ENCODE data around the gene SH3BGR.
"Not testable (repeated sequence)": the region's sequence is repeated elsewhere in the genome, so short reads cannot be mapped to it uniquely, and the experiment has no call there.

Gene SH3BGR

DNA sequence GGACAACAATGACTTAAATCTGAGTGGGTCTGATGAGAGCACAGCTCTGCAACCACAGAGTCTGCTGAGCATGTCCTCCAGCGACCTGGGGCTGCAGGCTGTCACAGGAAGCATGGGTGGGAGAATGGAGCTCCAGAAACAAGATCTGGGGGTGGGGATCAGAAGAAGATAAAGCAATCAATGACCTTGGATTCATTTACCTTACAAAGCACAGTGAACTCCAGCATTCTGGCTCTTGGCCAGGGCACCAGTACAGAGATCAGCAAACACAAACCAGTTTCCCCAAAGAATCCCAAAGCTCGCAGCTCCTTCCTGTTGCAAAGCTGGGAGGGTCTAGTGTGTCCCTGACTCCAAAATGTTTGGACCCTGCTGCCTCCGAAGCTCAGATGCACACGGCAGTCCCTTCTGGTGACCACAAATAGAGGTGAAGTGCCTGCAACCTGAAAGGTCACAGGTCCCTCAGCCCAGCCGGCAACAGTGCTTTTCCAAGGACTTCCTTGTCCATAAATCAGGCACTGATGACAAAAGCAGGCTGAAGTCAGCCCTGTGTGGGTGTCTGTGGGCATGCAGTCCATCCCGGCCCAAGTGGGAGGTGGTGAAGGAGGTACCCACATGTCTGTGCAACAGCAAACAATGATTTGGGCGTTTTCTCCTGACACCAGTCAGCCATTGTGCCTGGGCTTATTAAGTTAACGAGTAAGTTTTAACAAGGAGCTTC lies 76.1 kb downstream of the SH3BGR start:
- Mint-ChIP-seq H3K27me3 (peaks cover 62% of the 10 kb centered on the region), H3K9me3 (no peaks in the 10 kb centered on the region), H3K27ac (ENCODE audit: low read depth) (no peak overlapping the region), H3K4me3 (no peak overlapping the region), H3K36me3 (ENCODE audit: insufficient read depth) (peaks cover 4% of the 10 kb centered on the region), H3K4me1 (no peaks in the 10 kb centered on the region)
- no peak for ATAC-seq (replicated peaks; ENCODE audit: extremely low read depth, poor library complexity, severe bottlenecking)
- DNase-seq (ENCODE audit: low spot score in 2 of 2) = no peak

DNA sequence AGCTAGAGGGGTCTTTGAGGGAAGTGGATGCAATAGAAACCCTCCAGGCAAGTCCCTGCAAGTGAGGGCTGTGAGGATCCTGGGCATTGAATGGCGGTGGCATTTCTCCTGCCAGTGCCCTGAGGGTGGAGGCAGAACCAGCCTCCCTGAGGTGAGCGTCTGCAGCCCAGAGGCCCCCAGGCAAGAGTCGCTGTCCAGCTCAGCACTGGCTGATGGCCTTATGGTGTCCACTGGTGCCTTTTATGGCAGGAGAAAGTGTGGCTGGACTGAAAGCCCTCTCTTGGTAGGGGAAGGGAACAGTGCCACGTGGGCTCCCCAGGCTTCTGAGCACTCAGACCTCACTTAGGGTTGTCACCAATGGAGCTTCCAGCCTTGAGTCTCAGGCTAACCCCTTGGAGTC lies 77.3 kb downstream of the SH3BGR start:
- Mint-ChIP-seq H3K4me3 (no peak overlapping the region), H3K4me1 (no peaks in the 10 kb centered on the region), H3K9me3 (no peaks in the 10 kb centered on the region), H3K36me3 (ENCODE audit: insufficient read depth) (peaks cover 3% of the 10 kb centered on the region), H3K27ac (ENCODE audit: low read depth) (no peak overlapping the region), H3K27me3 (peaks cover 54% of the 10 kb centered on the region)
- DNase-seq (ENCODE audit: low spot score in 2 of 2) (no peak), ATAC-seq (replicated peaks; ENCODE audit: extremely low read depth, poor library complexity, severe bottlenecking) (no peak)

DNA sequence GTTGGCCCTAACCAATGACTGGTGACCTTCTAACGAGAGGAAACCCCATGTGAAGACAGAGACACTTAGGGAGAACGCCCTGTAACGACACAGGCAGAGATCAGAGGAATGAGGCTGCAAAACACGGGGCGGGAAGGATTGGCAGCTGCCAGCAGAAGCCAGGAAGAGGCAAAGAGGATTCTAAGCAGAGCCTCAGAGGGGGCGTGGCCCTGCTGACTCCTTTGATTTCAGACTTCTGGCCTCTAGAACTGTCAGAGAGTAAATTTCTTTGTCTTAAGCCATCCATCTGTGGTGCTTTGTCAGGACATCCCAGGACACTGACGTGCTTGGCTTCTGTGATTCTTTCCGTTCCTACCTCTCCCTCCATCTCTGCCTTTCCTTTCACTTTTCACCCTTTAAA lies 79.3 kb downstream of the SH3BGR start:
- H3K4me1 Mint-ChIP-seq = no peaks in the 10 kb centered on the region

DNA sequence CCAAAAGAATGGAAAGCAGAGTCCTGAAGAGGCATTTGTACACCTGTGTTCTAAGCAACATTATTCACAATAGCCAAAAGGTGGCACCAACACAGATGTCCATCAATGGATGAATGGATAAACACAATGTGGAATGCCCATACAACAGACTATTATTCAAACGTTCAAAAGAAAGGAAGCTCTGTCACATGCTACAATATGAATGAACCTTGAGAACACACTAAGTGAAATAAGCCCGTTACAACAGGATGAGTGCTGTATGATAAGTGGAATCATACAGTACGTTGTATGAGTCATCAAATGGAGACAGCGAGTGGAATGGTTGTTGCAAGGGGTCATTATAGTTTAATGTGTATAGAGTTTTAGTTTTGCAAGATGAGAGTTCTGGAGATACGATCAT lies 80.1 kb downstream of the SH3BGR start:
- H3K36me3 Mint-ChIP-seq (ENCODE audit: insufficient read depth) = peaks cover 4% of the 10 kb centered on the region
- no peak overlapping the region for H3K27ac Mint-ChIP-seq (ENCODE audit: low read depth)
- no peak overlapping the region for H3K4me3 Mint-ChIP-seq
- no peak for DNase-seq (ENCODE audit: low spot score in 2 of 2)
- no peaks in the 10 kb centered on the region for H3K9me3 Mint-ChIP-seq
- H3K4me1 Mint-ChIP-seq = no peaks in the 10 kb centered on the region
- no peak for ATAC-seq (replicated peaks; ENCODE audit: extremely low read depth, poor library complexity, severe bottlenecking)
- H3K27me3 Mint-ChIP-seq = peaks cover 29% of the 10 kb centered on the region

More for the DNA sequence above, 79.3 kb downstream of the SH3BGR start:
- no peak for ATAC-seq (replicated peaks; ENCODE audit: extremely low read depth, poor library complexity, severe bottlenecking)
- no peak overlapping the region for H3K27ac Mint-ChIP-seq (ENCODE audit: low read depth)
- no peak for DNase-seq (ENCODE audit: low spot score in 2 of 2)
- peaks cover 4% of the 10 kb centered on the region for H3K36me3 Mint-ChIP-seq (ENCODE audit: insufficient read depth)
- peaks cover 37% of the 10 kb centered on the region for H3K27me3 Mint-ChIP-seq
- no peak overlapping the region for H3K4me3 Mint-ChIP-seq
- H3K9me3 Mint-ChIP-seq = no peaks in the 10 kb centered on the region

DNA sequence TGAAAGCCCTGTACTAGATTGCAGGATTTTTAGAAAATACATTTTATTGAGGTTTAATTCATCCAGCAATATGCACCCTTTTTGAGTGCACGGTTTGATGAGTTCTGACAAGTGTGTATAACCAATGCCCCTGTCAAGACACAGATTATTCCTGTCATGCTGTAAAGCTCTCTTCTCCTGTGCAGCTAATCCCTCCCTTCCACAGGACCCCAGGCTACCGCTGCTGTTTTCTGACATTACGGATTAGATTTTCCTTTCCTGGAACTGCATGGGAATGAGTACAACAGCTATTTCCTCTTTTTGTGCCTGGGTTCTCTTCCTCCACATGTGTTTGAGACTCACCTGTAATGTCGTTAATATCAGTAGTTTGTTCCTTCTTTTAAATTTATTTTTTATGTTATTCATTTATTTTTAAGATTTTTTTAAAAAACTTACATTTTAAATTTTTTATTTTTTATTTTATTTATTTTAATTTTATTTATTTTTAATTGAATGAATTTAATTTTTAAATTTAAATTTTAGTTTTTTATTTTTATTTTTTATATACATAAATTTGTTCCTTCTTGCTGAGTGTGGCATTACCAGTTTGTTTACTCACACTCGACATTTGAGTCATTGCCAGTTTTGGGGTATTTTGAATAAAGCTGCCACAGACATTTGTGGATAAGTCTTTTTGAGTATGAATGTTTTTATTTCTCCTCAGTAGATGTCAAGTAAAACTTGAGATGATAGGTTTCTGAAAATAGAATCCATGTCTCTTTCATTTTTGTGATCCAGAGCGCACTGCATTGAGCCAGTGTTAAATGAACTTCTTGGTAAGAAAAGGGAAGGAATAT lies 82.0 kb downstream of the SH3BGR start:
- Mint-ChIP-seq H3K4me3 (no peak overlapping the region), H3K27ac (ENCODE audit: low read depth) (no peak overlapping the region), H3K4me1 (no peaks in the 10 kb centered on the region), H3K36me3 (ENCODE audit: insufficient read depth) (peaks cover 2% of the 10 kb centered on the region), H3K27me3 (peaks cover 16% of the 10 kb centered on the region), H3K9me3 (no peaks in the 10 kb centered on the region)
- ATAC-seq (replicated peaks; ENCODE audit: extremely low read depth, poor library complexity, severe bottlenecking) = no peak
- DNase-seq (ENCODE audit: low spot score in 2 of 2) = no peak

DNA sequence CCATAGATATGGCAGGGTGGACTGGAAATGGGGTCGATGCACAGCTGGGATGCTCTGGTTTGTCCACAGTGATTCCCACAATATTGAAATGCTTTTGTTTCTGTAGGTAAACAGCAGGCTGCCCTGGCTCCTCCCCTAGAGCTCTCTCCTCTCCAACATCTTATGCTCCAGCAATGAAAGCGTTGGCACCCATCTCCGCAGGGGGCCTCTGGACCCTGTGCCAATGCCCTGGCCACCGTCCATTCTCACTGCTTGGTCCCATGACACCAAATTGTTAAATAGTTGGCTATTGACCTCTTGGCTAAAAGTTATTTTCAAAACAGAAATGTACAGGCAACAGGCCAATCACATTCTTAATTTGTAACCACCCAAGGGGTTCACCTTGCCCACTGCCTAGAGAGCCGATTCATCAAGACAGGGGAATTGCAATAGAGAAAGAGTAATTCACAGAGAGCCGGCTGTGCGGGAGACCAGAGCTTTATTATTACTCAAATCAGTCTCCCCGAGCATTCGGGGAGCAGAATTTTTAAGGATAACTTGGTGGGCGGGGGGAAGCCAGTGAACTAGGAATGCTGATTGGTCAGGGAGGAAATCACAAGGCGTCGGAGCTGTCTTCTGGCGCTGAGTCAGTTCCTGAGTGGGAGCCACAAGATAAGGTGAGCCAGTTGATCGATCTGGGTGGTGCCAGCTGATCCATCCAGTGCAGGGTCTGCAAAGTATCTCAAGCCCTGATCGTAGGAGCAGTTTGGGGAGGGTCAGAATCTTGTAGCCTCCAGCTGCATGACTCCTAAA lies 84.1 kb downstream of the SH3BGR start:
- DNase-seq (ENCODE audit: low spot score in 2 of 2) (no peak), ATAC-seq (replicated peaks; ENCODE audit: extremely low read depth, poor library complexity, severe bottlenecking) (no peak)
- no peak overlapping the region for H3K4me3 Mint-ChIP-seq
- no peaks in the 10 kb centered on the region for H3K4me1 Mint-ChIP-seq
- peaks cover under 1% of the 10 kb centered on the region for H3K9me3 Mint-ChIP-seq
- H3K27ac Mint-ChIP-seq (ENCODE audit: low read depth) = no peak overlapping the region
- peaks cover 2% of the 10 kb centered on the region for H3K36me3 Mint-ChIP-seq (ENCODE audit: insufficient read depth)
- peaks cover 16% of the 10 kb centered on the region for H3K27me3 Mint-ChIP-seq

DNA sequence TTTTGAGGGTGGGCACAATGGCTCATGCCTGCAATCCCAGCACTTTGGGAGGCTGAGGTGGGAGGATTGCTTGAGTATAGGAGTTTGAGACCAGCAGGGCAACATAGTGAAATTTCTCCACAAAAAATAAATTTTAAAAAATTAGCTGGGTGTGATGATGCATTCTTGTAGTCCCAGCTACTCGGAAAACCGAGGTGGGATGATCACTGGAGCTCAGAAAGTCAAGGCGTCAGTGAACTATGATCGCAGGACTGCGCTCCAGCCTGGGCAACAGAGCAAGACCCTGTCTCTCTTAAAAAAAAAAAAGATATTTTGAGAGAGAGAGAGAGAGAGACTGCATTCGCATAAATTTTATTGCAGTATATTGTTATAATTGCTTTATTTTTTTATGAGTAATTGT lies 85.1 kb downstream of the SH3BGR start:
- no peak overlapping the region for H3K27ac Mint-ChIP-seq (ENCODE audit: low read depth)
- no peak overlapping the region for H3K4me3 Mint-ChIP-seq
- H3K4me1 Mint-ChIP-seq = no peaks in the 10 kb centered on the region
- peaks cover 2% of the 10 kb centered on the region for H3K36me3 Mint-ChIP-seq (ENCODE audit: insufficient read depth)
- DNase-seq (ENCODE audit: low spot score in 2 of 2) (no peak), ATAC-seq (replicated peaks; ENCODE audit: extremely low read depth, poor library complexity, severe bottlenecking) (no peak)
- peaks cover 23% of the 10 kb centered on the region for H3K27me3 Mint-ChIP-seq
- H3K9me3 Mint-ChIP-seq = peaks cover 5% of the 10 kb centered on the region

DNA sequence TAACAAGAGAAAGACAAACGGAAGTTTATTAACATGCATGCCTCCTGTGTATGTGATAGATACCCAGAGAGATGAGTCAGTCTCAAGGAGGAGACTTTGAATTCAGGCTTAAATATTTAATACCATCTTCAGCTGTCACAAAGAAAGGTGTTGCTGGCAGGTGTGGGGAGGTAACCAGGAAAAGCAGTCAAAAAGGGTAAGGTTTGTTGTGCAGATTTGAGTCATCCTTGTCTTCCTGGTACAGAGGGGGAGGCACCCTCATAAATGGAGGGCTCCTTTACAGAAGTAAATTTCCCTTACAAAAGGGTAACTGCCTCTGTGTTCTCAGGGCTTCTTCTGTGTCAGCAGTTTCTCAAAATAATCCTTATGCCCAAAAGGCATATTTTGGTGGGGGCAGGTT lies 85.8 kb downstream of the SH3BGR start:
- H3K4me3 Mint-ChIP-seq = no peak overlapping the region
- no peak for DNase-seq (ENCODE audit: low spot score in 2 of 2)
- peaks cover 2% of the 10 kb centered on the region for H3K36me3 Mint-ChIP-seq (ENCODE audit: insufficient read depth)
- H3K27ac Mint-ChIP-seq (ENCODE audit: low read depth) = no peak overlapping the region
- no peak for ATAC-seq (replicated peaks; ENCODE audit: extremely low read depth, poor library complexity, severe bottlenecking)
- H3K27me3 Mint-ChIP-seq = peaks cover 23% of the 10 kb centered on the region
- H3K9me3 Mint-ChIP-seq = peaks cover 5% of the 10 kb centered on the region
- H3K4me1 Mint-ChIP-seq = no peaks in the 10 kb centered on the region

DNA sequence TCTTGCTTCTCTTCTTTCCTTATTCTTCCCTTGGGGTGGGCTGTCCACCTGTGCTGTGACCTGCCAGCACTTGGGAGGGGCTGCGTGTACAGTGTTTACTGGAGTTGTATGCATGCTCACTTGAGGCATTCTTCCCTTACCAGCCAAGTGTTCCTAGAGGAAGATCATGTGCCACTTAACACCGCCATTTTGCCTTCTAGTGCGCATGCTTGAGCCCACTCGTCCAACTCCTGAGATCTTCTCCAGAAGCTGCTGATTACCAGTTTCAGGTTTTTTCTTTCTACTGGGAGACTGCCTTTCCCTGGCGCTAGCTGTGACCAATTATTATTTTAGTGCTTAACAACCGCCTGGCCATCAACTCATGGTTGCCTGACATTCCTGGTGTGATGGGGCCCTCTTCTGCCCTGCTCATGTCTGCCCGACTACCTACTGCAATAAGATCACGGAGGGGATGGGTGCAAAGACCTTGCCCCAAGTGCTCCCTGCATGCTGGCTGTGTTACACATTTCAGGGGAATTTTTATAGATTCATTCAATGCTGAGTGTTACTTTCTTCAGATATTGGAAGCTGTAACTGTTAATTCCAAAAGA lies 86.8 kb downstream of the SH3BGR start:
- Mint-ChIP-seq H3K27ac (ENCODE audit: low read depth) (no peak overlapping the region), H3K27me3 (peaks cover 23% of the 10 kb centered on the region), H3K36me3 (ENCODE audit: insufficient read depth) (peaks cover 2% of the 10 kb centered on the region), H3K9me3 (peaks cover 5% of the 10 kb centered on the region), H3K4me3 (no peak overlapping the region), H3K4me1 (no peaks in the 10 kb centered on the region)
- no peak for DNase-seq (ENCODE audit: low spot score in 2 of 2)
- no peak for ATAC-seq (replicated peaks; ENCODE audit: extremely low read depth, poor library complexity, severe bottlenecking)

DNA sequence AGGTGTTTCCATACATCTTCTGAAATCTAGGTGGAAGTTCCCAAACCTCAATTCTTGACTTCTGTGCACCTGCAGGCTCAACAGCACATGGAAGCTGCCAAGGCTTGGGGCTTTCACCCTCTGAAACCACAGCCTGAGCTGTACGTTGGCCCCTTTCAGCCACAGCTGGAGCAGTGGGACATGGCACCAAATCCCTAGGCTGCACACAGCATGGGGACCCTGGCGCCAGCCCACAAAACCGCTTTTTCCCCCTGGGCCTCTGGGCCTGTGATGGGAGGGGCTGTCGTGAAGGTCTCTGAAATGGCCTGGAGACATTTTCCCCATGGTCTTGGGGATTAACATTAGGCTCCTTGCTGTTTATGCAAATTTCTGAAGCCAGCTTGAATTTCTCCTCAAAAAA lies 88.6 kb downstream of the SH3BGR start:
- H3K27me3 Mint-ChIP-seq = peaks cover 23% of the 10 kb centered on the region
- not testable (repeated sequence) for H3K36me3 Mint-ChIP-seq (ENCODE audit: insufficient read depth); ATAC-seq (replicated peaks; ENCODE audit: extremely low read depth, poor library complexity, severe bottlenecking); H3K27ac Mint-ChIP-seq (ENCODE audit: low read depth); H3K9me3 Mint-ChIP-seq; DNase-seq (ENCODE audit: low spot score in 2 of 2); H3K4me3 Mint-ChIP-seq; H3K4me1 Mint-ChIP-seq

DNA sequence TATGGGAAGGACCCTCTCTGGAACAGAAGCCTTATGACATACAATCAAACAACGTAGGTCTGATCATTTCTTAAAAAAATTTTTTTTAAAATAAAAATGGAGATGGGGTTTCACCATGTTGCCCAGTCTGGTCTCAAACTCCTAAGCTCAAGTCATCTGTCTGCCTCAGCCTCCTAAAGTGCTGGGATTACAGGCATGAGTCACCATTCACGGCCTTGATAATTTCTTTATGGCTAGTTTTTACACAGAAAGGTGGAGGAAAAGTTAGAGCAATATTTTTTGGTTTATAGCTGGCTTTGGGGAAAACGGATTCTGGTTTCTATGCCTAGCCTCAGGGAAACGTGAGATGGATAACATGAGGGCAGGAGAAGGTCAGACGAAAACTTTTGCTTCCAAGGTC lies 91.0 kb downstream of the SH3BGR start:
- no peak overlapping the region for H3K27ac Mint-ChIP-seq (ENCODE audit: low read depth)
- H3K4me1 Mint-ChIP-seq = no peaks in the 10 kb centered on the region
- H3K4me3 Mint-ChIP-seq = no peak overlapping the region
- DNase-seq (ENCODE audit: low spot score in 2 of 2) (no peak), ATAC-seq (replicated peaks; ENCODE audit: extremely low read depth, poor library complexity, severe bottlenecking) (no peak)
- H3K36me3 Mint-ChIP-seq (ENCODE audit: insufficient read depth) = no peaks in the 10 kb centered on the region
- peaks cover 5% of the 10 kb centered on the region for H3K9me3 Mint-ChIP-seq
- peaks cover 26% of the 10 kb centered on the region for H3K27me3 Mint-ChIP-seq

DNA sequence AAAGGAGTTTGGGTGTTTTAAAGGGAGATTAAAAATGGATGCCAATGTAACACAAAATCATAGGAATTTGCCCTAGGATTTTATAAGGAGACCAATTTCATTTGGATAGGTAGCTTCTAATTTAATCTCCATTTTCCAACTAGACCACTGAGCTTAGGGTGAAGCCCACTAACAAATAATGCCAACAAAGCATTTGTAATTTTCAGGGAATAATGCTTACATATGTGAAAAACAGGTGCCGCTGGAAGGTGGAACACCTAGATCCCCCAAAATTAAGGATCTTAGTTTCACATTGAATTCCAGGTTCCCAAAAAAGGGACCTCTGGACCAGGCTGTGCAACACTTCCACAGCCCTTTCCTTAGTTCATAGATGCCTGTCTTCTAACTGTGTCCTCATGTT lies 94.8 kb downstream of the SH3BGR start:
- H3K4me3 Mint-ChIP-seq = no peak overlapping the region
- DNase-seq (ENCODE audit: low spot score in 2 of 2) = no peak
- no peaks in the 10 kb centered on the region for H3K9me3 Mint-ChIP-seq
- H3K36me3 Mint-ChIP-seq (ENCODE audit: insufficient read depth) = no peaks in the 10 kb centered on the region
- no peak for ATAC-seq (replicated peaks; ENCODE audit: extremely low read depth, poor library complexity, severe bottlenecking)
- H3K27me3 Mint-ChIP-seq = peaks cover 12% of the 10 kb centered on the region
- no peak overlapping the region for H3K27ac Mint-ChIP-seq (ENCODE audit: low read depth)
- no peaks in the 10 kb centered on the region for H3K4me1 Mint-ChIP-seq

Measured in central memory CD8-positive, alpha-beta T cell (primary cell).